Stomach (tissue), 4 donors: ENCODE data around the gene TMCO4.

ENCODE experiments used
- POLR2AphosphoS5 ChIP-seq, 3 donors: sonication (generic); formaldehyde crosslinking; IDR thresholded peaks; one replicate each; pipeline ENCODE4 v1.6.1; 2016; ENCODE audit warnings: antibody characterized with exemption in 3 of 3
- TF ChIP-seq, protein P1 (sequence below), 7 experiments: fragments of 450-650 bp in 4 of 7; fragments of 200-600 bp in 3 of 7; sonication (generic) in 3 of 7; IDR thresholded peaks; one replicate each; pipeline ENCODE4 v1.5.1; 2016 to 2019; ENCODE audit warnings: antibody characterized with exemption in 7 of 7, control low read depth in 2 of 7, mild to moderate bottlenecking in 1 of 7

DNA sequence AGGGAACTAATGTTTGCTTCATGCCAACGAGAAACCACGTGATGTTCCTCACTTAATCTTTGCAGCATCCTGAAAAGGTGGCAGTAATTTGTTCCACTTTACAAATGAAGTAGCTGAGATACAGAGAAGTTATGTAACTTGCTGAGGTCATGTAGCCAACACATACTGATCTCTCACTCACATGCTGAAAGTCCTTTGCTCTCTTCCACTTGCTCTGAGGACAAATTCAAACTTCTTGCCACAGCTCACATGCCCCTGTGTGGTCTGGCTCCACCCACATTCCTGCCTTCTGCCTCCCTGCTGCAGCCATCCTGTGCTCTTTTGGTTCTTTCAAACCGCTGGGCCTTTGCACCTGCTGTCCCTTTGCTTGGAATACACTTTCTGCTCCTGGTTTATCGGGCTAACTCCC, 55.4 kb downstream of the TMCO4 start:
- TF ChIP-seq, protein P1, sequence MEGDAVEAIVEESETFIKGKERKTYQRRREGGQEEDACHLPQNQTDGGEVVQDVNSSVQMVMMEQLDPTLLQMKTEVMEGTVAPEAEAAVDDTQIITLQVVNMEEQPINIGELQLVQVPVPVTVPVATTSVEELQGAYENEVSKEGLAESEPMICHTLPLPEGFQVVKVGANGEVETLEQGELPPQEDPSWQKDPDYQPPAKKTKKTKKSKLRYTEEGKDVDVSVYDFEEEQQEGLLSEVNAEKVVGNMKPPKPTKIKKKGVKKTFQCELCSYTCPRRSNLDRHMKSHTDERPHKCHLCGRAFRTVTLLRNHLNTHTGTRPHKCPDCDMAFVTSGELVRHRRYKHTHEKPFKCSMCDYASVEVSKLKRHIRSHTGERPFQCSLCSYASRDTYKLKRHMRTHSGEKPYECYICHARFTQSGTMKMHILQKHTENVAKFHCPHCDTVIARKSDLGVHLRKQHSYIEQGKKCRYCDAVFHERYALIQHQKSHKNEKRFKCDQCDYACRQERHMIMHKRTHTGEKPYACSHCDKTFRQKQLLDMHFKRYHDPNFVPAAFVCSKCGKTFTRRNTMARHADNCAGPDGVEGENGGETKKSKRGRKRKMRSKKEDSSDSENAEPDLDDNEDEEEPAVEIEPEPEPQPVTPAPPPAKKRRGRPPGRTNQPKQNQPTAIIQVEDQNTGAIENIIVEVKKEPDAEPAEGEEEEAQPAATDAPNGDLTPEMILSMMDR (IDR thresholded peaks at IDR 0.05), result no peak
- TF ChIP-seq POLR2AphosphoS5 (IDR thresholded peaks at IDR 0.05), result no peak
